Measurements from ENCODE around the gene ACCSL. TPM values are rescaled to one million over a fixed set of nuclear protein-coding genes. Genes with fewer than 3 reads are reported as not detected.

ACCSL gene
- total RNA-seq, 1 experiment from 2014 or later: not detected

GRCh38 chr11:44028401-44028800 is 19.4 kb upstream of the ACCSL start:
- CTCF ChIA-PET: interaction anchor here (0.6 to 1.7 kb wide), 4 partner anchors 9 to 138 kb away, joined by 3 to 8 read pairs (median 4); no protein-coding TSS in a partner anchor

GRCh38 chr11:44028816-44029506 is 18.8 kb upstream of the ACCSL start:
- Mint-ChIP-seq H3K9me3 (ENCODE audit: unreplicated experiment) (peaks cover 8% of the 10 kb centered on the region), H3K4me1 (ENCODE audit: insufficient read depth, unreplicated experiment) (no peaks in the 10 kb centered on the region), H3K27me3 (ENCODE audit: insufficient read depth, unreplicated experiment) (peaks cover 32% of the 10 kb centered on the region), H3K36me3 (ENCODE audit: insufficient read depth, unreplicated experiment) (no peaks in the 10 kb centered on the region), H3K27ac (ENCODE audit: low read depth, unreplicated experiment) (no peak overlapping the region), H3K4me3 (ENCODE audit: unreplicated experiment) (no peak overlapping the region)
- no TSS peak for BruUV-seq (replicated peaks)
- DNase-seq (ENCODE audit: unreplicated experiment): no peak
- intact Hi-C loops (cut with micrococcal nuclease): no loop called here
- CTCF ChIA-PET: interaction anchor here (0.9 to 1.7 kb wide), 3 partner anchors 9 to 139 kb away, joined by 3 to 8 read pairs (median 4); no protein-coding TSS in a partner anchor
- TF ChIP-seq CTCF (IDR thresholded peaks at IDR 0.05; ENCODE audit: unreplicated experiment): no peak
- POLR2A ChIA-PET: no interaction called here

More at GRCh38 chr11:44028401-44028800, 19.4 kb upstream of the ACCSL start:
- H3K36me3 Mint-ChIP-seq (ENCODE audit: insufficient read depth, unreplicated experiment): no peaks in the 10 kb centered on the region
- intact Hi-C loops (cut with micrococcal nuclease): no loop called here
- POLR2A ChIA-PET: no interaction called here
- no peak for TF ChIP-seq CTCF (IDR thresholded peaks at IDR 0.05; ENCODE audit: unreplicated experiment)
- no peak for DNase-seq (ENCODE audit: unreplicated experiment)
- no peaks in the 10 kb centered on the region for H3K4me1 Mint-ChIP-seq (ENCODE audit: insufficient read depth, unreplicated experiment)
- no peak overlapping the region for H3K27ac Mint-ChIP-seq (ENCODE audit: low read depth, unreplicated experiment)
- BruUV-seq (replicated peaks): no TSS peak
- peaks cover 11% of the 10 kb centered on the region for H3K9me3 Mint-ChIP-seq (ENCODE audit: unreplicated experiment)
- H3K27me3 Mint-ChIP-seq (ENCODE audit: insufficient read depth, unreplicated experiment): peaks cover 32% of the 10 kb centered on the region
- no peak overlapping the region for H3K4me3 Mint-ChIP-seq (ENCODE audit: unreplicated experiment)

GRCh38 chr11:44029507-44029845 is 18.3 kb upstream of the ACCSL start:
- TF ChIP-seq CTCF (IDR thresholded peaks at IDR 0.05; ENCODE audit: unreplicated experiment): no peak
- ChIA-PET CTCF (interaction anchor here (1.7 kb wide), 1 partner anchor 8 kb away, joined by 8 read pairs; no protein-coding TSS in a partner anchor), POLR2A (no interaction called here)
- Mint-ChIP-seq H3K9me3 (ENCODE audit: unreplicated experiment) (peaks cover 8% of the 10 kb centered on the region), H3K27me3 (ENCODE audit: insufficient read depth, unreplicated experiment) (peaks cover 33% of the 10 kb centered on the region), H3K36me3 (ENCODE audit: insufficient read depth, unreplicated experiment) (no peaks in the 10 kb centered on the region), H3K27ac (ENCODE audit: low read depth, unreplicated experiment) (no peak overlapping the region), H3K4me3 (ENCODE audit: unreplicated experiment) (no peak overlapping the region), H3K4me1 (ENCODE audit: insufficient read depth, unreplicated experiment) (no peaks in the 10 kb centered on the region)
- BruUV-seq (replicated peaks): no TSS peak
- no peak for DNase-seq (ENCODE audit: unreplicated experiment)
- intact Hi-C loops (cut with micrococcal nuclease): no loop called here

GRCh38 chr11:44029977-44030911 is 17.5 kb upstream of the ACCSL start:
- BruUV-seq (replicated peaks): no TSS peak
- ChIA-PET POLR2A (no interaction called here), CTCF (interaction anchor here (0.8 kb wide), 1 partner anchor 141 kb away, joined by 3 read pairs; no protein-coding TSS in a partner anchor)
- no peak for DNase-seq (ENCODE audit: unreplicated experiment)
- Mint-ChIP-seq H3K36me3 (ENCODE audit: insufficient read depth, unreplicated experiment) (no peaks in the 10 kb centered on the region), H3K4me1 (ENCODE audit: insufficient read depth, unreplicated experiment) (no peaks in the 10 kb centered on the region), H3K9me3 (ENCODE audit: unreplicated experiment) (peaks cover 8% of the 10 kb centered on the region), H3K4me3 (ENCODE audit: unreplicated experiment) (no peak overlapping the region), H3K27me3 (ENCODE audit: insufficient read depth, unreplicated experiment) (peaks cover 33% of the 10 kb centered on the region), H3K27ac (ENCODE audit: low read depth, unreplicated experiment) (no peak overlapping the region)
- intact Hi-C loops (cut with micrococcal nuclease): loop anchor here (10.0 kb wide), 1 partner anchor 85 kb away; the partner anchor contains the start of gene C11orf96
- TF ChIP-seq CTCF (IDR thresholded peaks at IDR 0.05; ENCODE audit: unreplicated experiment): no peak
